SK-N-SH treated with all-trans-retinoic acid at 6 μM for 48 hours (cell line): ENCODE data around the gene ACER1.

Source experiments
- ATAC-seq: fragments of 200-7000 bp; cut with Tn5 transposase; 3 replicates; pipeline ENCODE4 v1.9.1; 2020; ENCODE audit warnings: mild to moderate bottlenecking, moderate library complexity
- ARNTL ChIP-seq: fragments of 450-650 bp; formaldehyde crosslinking; IDR thresholded peaks from 2 replicates; pipeline ENCODE4 v1.5.0; 2020; ENCODE audit warnings: low read depth, mild to moderate bottlenecking, moderate library complexity, borderline replicate concordance
- BACH2 ChIP-seq: fragments of 250-450 bp; sonication (Bioruptor Pico); IDR thresholded peaks from 2 replicates; pipeline ENCODE4 v1.9.0; 2021; ENCODE audit warnings: mild to moderate bottlenecking, borderline replicate concordance
- CSDC2 ChIP-seq: fragments of 250-450 bp; sonication (Bioruptor Pico); IDR thresholded peaks from 2 replicates; pipeline ENCODE4 v1.5.0; 2020; ENCODE audit warnings: mild to moderate bottlenecking, moderate library complexity
- CSRNP3 ChIP-seq: fragments of 250-450 bp; sonication (Bioruptor Pico); IDR thresholded peaks from 2 replicates; pipeline ENCODE4 v1.5.1; 2021; ENCODE audit warnings: mild to moderate bottlenecking, moderate library complexity
- ESRRG ChIP-seq: fragments of 250-450 bp; sonication (Bioruptor Pico); IDR thresholded peaks from 2 replicates; pipeline ENCODE4 v1.6.1; 2021; ENCODE audit warnings: mild to moderate bottlenecking
- ISL1 ChIP-seq: fragments of 250-450 bp; sonication (Bioruptor Pico); IDR thresholded peaks from 2 replicates; pipeline ENCODE4 v2.1.2; 2022; ENCODE audit warnings: mild to moderate bottlenecking, moderate library complexity
- PATZ1 ChIP-seq: fragments of 250-450 bp; sonication (Bioruptor Pico); IDR thresholded peaks from 2 replicates; pipeline ENCODE4 v1.8.0; 2020; ENCODE audit warnings: mild to moderate bottlenecking, moderate library complexity, borderline replicate concordance
- POU6F1 ChIP-seq: fragments of 250-450 bp; sonication (Bioruptor Pico); IDR thresholded peaks from 2 replicates; pipeline ENCODE4 v1.8.0; 2021; ENCODE audit warnings: low read depth, mild to moderate bottlenecking, moderate library complexity, borderline replicate concordance
- PPARA ChIP-seq: fragments of 250-450 bp; sonication (Bioruptor Pico); IDR thresholded peaks from 2 replicates; pipeline ENCODE4 v1.5.0; 2020; ENCODE audit warnings: mild to moderate bottlenecking, borderline replicate concordance
- RARB ChIP-seq: fragments of 250-450 bp; sonication (Bioruptor Pico); IDR thresholded peaks from 2 replicates; pipeline ENCODE4 v1.8.0; 2021; ENCODE audit warnings: mild to moderate bottlenecking, moderate library complexity
- SNAI2 ChIP-seq: fragments of 250-450 bp; sonication (Bioruptor Pico); IDR thresholded peaks from 2 replicates; pipeline ENCODE4 v1.5.0; 2020; ENCODE audit warnings: mild to moderate bottlenecking, moderate library complexity
- TCF4 ChIP-seq: fragments of 250-450 bp; sonication (Bioruptor Pico); IDR thresholded peaks from 2 replicates; pipeline ENCODE4 v1.8.0; 2021; ENCODE audit warnings: mild to moderate bottlenecking, moderate library complexity, borderline replicate concordance
- TOX ChIP-seq: fragments of 250-450 bp; sonication (Bioruptor Pico); IDR thresholded peaks from 2 replicates; pipeline ENCODE4 v1.8.0; 2021; ENCODE audit warnings: mild to moderate bottlenecking, moderate library complexity, borderline replicate concordance
- TSHZ2 ChIP-seq: fragments of 250-450 bp; sonication (Bioruptor Pico); IDR thresholded peaks from 2 replicates; pipeline ENCODE4 v1.5.0; 2020; ENCODE audit warnings: mild to moderate bottlenecking, moderate library complexity
- ZC3H10 ChIP-seq: fragments of 250-450 bp; sonication (Bioruptor Pico); IDR thresholded peaks from 2 replicates; pipeline ENCODE4 v1.5.1; 2021; ENCODE audit warnings: mild to moderate bottlenecking, moderate library complexity
- ZFP3 ChIP-seq: fragments of 250-450 bp; sonication (Bioruptor Pico); IDR thresholded peaks from 2 replicates; pipeline ENCODE4 v1.5.0; 2020; ENCODE audit warnings: mild to moderate bottlenecking, moderate library complexity
- ZFP30 ChIP-seq: fragments of 450-650 bp; formaldehyde crosslinking; IDR thresholded peaks from 2 replicates; pipeline ENCODE4 v1.5.0; 2022; ENCODE audit warnings: mild to moderate bottlenecking, moderate library complexity
- ZNF565 ChIP-seq: fragments of 450-650 bp; formaldehyde crosslinking; conservative IDR thresholded peaks from 2 replicates; pipeline ENCODE4 v1.5.0; 2020; ENCODE audit warnings: low read depth, mild to moderate bottlenecking, moderate library complexity
- ZNF70 ChIP-seq: fragments of 450-650 bp; formaldehyde crosslinking; IDR thresholded peaks from 2 replicates; pipeline ENCODE4 v1.5.0; 2020; ENCODE audit warnings: mild to moderate bottlenecking, moderate library complexity
- ZNF8 ChIP-seq: fragments of 450-650 bp; formaldehyde crosslinking; IDR thresholded peaks from 2 replicates; pipeline ENCODE4 v1.5.0; 2020; ENCODE audit warnings: mild to moderate bottlenecking, moderate library complexity

The ACER1 gene

GRCh38 chr19:6374161-6374709 lies 40.8 kb upstream of the ACER1 start:
- no peak for ATAC-seq
- no peak for TF ChIP-seq SNAI2 (CRISPR knock-in tag)
- no peak for TF ChIP-seq ZNF70
- TF ChIP-seq TCF4: no peak
- no peak for TF ChIP-seq ISL1
- no peak for TF ChIP-seq ESRRG (CRISPR knock-in tag)
- no peak for TF ChIP-seq PPARA (CRISPR knock-in tag)
- TF ChIP-seq TOX (CRISPR knock-in tag): no peak
- TF ChIP-seq ZNF565: no peak

- no peak for ATAC-seq
- TF ChIP-seq ZNF8 (no peak), RARB (CRISPR knock-in tag) (no peak), TOX (CRISPR knock-in tag) (no peak)
Observed at GRCh38 chr19:6373813-6374108, 40.3 kb upstream of the ACER1 start.

- peak; percentile 80 for ATAC-seq
- no peak for TF ChIP-seq ISL1
Observed at GRCh38 chr19:6373096-6373812, 39.8 kb upstream of the ACER1 start.

GRCh38 chr19:6372594-6373095 lies 39.2 kb upstream of the ACER1 start, which contains the start of gene ALKBH7:
Gene ALKBH7 (plus strand): TSS chr19:6372794. CDS start chr19:6372821, 27 bp downstream.
- no peak for TF ChIP-seq ESRRG (CRISPR knock-in tag)
- no peak for TF ChIP-seq CSDC2 (CRISPR knock-in tag)
- no peak for TF ChIP-seq ZC3H10 (CRISPR knock-in tag)
- TF ChIP-seq ZFP30 (CRISPR knock-in tag): no peak
- TF ChIP-seq CSRNP3 (CRISPR knock-in tag): no peak
- TF ChIP-seq TSHZ2 (CRISPR knock-in tag): no peak
- TF ChIP-seq PATZ1 (CRISPR knock-in tag): no peak
- no peak for TF ChIP-seq SNAI2 (CRISPR knock-in tag)
- TF ChIP-seq, all 23 proteins: peak for 0
- ATAC-seq: peak; percentile 91

GRCh38 chr19:6364353-6364752 lies 30.9 kb upstream of the ACER1 start:
- TF ChIP-seq BACH2 (no peak), ZNF70 (no peak), ZFP30 (CRISPR knock-in tag) (no peak), RARB (CRISPR knock-in tag) (no peak), PATZ1 (CRISPR knock-in tag) (no peak), ZFP3 (CRISPR knock-in tag) (no peak), POU6F1 (CRISPR knock-in tag) (no peak), CSRNP3 (CRISPR knock-in tag) (no peak), ESRRG (CRISPR knock-in tag) (no peak), CSDC2 (CRISPR knock-in tag) (no peak), ARNTL (CRISPR knock-in tag) (no peak), SNAI2 (CRISPR knock-in tag) (no peak)
- TF ChIP-seq, all 23 proteins: peak for 0
- ATAC-seq: no peak
